Left lung (tissue), 10 donors: ENCODE measurements around the gene PLK5. TPM values are rescaled to one million over a fixed set of nuclear protein-coding genes. Genes with fewer than 3 reads are reported as not detected.

ENCODE experiments used
- ATAC-seq: fragments of 200-7000 bp; cut with Tn5 transposase; one replicate; pipeline ENCODE4 v1.9.1; 2020; ENCODE audit warnings: moderate library complexity
- DNase-seq, 4 donors: peaks; one replicate each; pipeline ENCODE4 v3.0.0-alpha.2; 2013 to 2020
- H3K27ac ChIP-seq, 2 donors: fragments of 200-600 bp; sonication (generic) in 1 of 2; one replicate each; pipeline versions ENCODE4 v1.5.0 to v1.8.0; 2020 to 2021
- H3K27me3 ChIP-seq, 2 donors: fragments of 200-600 bp; sonication (generic) in 1 of 2; one replicate each; pipeline versions ENCODE4 v1.5.0 to v1.8.0; 2020 to 2021
- H3K36me3 ChIP-seq, 2 donors: fragments of 200-600 bp; sonication (generic) in 1 of 2; one replicate each; pipeline versions ENCODE4 v1.5.0 to v1.8.0; 2020 to 2021
- H3K4me1 ChIP-seq, 2 donors: fragments of 200-600 bp; one replicate each; pipeline ENCODE4 v1.8.0; 2021
- H3K4me3 ChIP-seq, 2 donors: fragments of 200-600 bp; sonication (generic) in 1 of 2; one replicate each; pipeline versions ENCODE4 v1.5.0 to v1.8.0; 2020 to 2021; ENCODE audit warnings: mild to moderate bottlenecking in 1 of 2
- H3K9me3 ChIP-seq, 2 donors: fragments of 200-600 bp; sonication (generic) in 1 of 2; one replicate each; pipeline versions ENCODE4 v1.5.0 to v1.8.0; 2020 to 2021
- intact Hi-C, 2 donors: fragments of 100-400 bp; cut with DNase I; formaldehyde crosslinking; loops; one replicate each; pipeline versions ENCODE4 v1.11.2 to v1.14.2; 2022
- polyA plus RNA-seq, 6 donors: library from polyadenylated mRNA; unstranded; fragments of 120-200 nt; gene quantifications; one replicate each; pipeline ENCODE4 v1.2.1, GENCODE V29; 2013; ENCODE audit not compliant: insufficient read length in 6 of 6
- total RNA-seq, 2 donors: library from RNA; stranded (reverse); fragmentation: NEBNext Ultra II Directional; extraction: Animal tissue kit (Norgen Biotek cat#: 25700); gene quantifications; one replicate each; pipeline ENCODE4 v1.2.1, GENCODE V29; 2021
- TF ChIP-seq, protein P1 (sequence below), 2 donors: fragments of 200-600 bp; sonication (generic) in 1 of 2; IDR thresholded peaks; one replicate each; pipeline versions ENCODE4 v1.5.0 to v1.8.0; 2021; ENCODE audit warnings: antibody characterized with exemption in 2 of 2
- donor health status: DM: no; HTN: yes; CAD: no.
- donor health status: DM: no; HTN: no; CAD: no.

PLK5 gene
- total and polyA plus RNA-seq, 8 donors, result 0.09 to 0.32 (median 0.18) TPM; not detected in 2

DNA sequence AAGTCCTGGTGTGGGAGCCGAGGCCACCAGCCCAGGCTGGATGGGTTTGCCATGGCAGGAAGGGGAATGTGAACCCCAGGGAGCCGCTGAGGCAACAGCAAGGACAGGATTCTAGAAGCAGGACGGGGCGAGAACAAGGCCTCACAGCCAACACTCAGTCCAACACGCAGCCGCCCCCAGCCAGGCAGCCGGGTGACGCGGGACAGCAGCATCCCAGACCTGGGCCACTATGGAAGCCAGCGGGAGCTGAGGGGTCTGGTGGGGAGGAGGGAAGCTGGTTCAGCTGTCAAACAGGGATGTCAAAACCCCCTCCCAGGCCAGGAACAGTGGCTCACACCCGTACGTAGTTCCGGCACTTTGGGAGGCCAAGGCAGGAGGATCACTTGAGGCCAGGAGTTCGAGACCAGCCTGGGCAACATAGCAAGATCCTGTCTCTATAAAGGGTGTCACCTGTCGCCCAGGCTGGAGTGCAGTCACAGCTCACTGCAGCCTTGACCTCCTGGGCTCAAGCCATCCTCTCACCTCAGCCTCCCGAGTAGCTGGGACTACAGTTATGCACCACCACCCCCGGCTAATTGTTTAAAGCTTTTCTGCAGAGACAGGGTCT lies 37.5 kb downstream of the PLK5 start:
- DNase-seq (no peak), ATAC-seq (no peak)
- TF ChIP-seq, protein P1, sequence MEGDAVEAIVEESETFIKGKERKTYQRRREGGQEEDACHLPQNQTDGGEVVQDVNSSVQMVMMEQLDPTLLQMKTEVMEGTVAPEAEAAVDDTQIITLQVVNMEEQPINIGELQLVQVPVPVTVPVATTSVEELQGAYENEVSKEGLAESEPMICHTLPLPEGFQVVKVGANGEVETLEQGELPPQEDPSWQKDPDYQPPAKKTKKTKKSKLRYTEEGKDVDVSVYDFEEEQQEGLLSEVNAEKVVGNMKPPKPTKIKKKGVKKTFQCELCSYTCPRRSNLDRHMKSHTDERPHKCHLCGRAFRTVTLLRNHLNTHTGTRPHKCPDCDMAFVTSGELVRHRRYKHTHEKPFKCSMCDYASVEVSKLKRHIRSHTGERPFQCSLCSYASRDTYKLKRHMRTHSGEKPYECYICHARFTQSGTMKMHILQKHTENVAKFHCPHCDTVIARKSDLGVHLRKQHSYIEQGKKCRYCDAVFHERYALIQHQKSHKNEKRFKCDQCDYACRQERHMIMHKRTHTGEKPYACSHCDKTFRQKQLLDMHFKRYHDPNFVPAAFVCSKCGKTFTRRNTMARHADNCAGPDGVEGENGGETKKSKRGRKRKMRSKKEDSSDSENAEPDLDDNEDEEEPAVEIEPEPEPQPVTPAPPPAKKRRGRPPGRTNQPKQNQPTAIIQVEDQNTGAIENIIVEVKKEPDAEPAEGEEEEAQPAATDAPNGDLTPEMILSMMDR (IDR thresholded peaks at IDR 0.05), result no peak
- Histone ChIP-seq H3K4me3 (no peak overlapping the region), H3K27me3 (peaks cover 0 to 7% of the 10 kb centered on the region in 2 donors), H3K4me1 (peaks cover 3 to 7% of the 10 kb centered on the region in 2 donors), H3K36me3 (peaks cover 0 to 5% of the 10 kb centered on the region in 2 donors), H3K27ac (no peak overlapping the region), H3K9me3 (no peaks in the 10 kb centered on the region)
- intact Hi-C loops, result no loop called here

DNA sequence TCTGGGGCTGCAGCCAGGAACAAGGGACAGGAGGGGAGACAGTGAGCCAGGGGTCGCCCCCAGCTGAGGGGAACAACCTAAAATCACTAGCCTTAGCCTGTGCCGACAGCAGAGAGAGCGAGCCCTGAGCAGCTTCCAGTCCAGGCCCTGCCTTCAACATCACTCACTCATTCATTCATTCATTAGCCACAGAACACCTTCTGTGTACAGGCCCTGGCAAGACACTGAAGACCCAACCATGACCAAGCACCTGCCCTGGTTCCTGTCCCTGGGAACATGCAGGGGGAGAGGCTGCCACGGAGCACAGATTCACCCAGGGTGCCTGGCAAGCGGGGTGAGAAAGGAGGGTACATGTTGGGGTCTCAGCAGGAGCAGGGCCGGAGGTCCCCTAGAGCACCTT lies 39.4 kb downstream of the PLK5 start:
- H3K9me3 ChIP-seq, result no peaks in the 10 kb centered on the region
- no peak overlapping the region for H3K27ac ChIP-seq
- H3K4me3 ChIP-seq, result no peak overlapping the region
- no peaks in the 10 kb centered on the region for H3K36me3 ChIP-seq
- no peak for ATAC-seq
- H3K4me1 ChIP-seq, result peaks cover 3 to 19% of the 10 kb centered on the region in 2 donors
- peaks cover 0 to 19% of the 10 kb centered on the region in 2 donors for H3K27me3 ChIP-seq
- DNase-seq, result no peak
- TF ChIP-seq, protein P1 (IDR thresholded peaks at IDR 0.05), result no peak
- intact Hi-C loops, result no loop called here

DNA sequence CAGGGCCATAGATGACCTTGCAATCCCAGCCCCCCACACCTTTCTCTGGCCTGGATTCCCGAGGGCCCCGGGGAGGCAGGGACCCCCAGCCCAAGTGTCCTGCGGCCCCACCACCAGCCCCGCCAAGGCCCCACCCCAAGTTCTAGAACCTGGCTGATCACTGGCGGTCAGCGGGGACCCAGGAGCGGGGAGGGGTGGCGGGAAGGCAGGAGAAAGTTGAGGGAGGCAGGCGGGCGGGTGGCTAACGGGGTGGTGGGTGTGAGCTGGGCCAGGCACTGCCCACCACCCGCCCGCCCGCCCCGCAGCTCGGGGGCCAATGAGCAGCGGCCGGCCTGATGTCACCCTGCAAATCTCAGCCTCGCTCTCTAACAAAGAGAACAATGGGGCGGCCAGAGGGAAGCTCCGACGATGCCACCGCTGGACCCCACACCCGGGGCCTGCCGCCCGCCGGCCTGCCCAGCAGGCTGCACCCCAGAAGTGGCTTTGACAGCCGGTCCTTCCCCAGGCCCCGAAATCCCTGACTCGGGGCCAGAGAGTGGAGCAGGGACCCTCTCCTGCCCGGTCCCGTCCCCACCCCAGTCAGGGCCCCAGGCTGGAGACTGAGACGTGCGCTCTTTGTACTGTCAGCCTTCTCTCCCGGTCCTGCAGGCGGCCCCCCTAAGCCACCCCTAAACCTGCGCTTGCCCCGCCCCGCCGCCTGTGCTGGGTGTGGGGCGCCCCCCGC lies 42.7 kb downstream of the PLK5 start:
- no peaks in the 10 kb centered on the region for H3K9me3 ChIP-seq
- H3K27ac ChIP-seq, result peak overlapping the region; percentile 74 to 87
- intact Hi-C loops, result no loop called here
- peak overlapping the region; percentile 58 to 64 for H3K4me3 ChIP-seq
- peaks cover 7 to 23% of the 10 kb centered on the region in 2 donors for H3K4me1 ChIP-seq
- peaks cover 0 to 33% of the 10 kb centered on the region in 2 donors for H3K27me3 ChIP-seq
- H3K36me3 ChIP-seq, result no peaks in the 10 kb centered on the region
- TF ChIP-seq, protein P1 (IDR thresholded peaks at IDR 0.05), result no peak
- DNase-seq (peak; percentile 76 to 93 (median 86)), ATAC-seq (peak; percentile 91)

DNA sequence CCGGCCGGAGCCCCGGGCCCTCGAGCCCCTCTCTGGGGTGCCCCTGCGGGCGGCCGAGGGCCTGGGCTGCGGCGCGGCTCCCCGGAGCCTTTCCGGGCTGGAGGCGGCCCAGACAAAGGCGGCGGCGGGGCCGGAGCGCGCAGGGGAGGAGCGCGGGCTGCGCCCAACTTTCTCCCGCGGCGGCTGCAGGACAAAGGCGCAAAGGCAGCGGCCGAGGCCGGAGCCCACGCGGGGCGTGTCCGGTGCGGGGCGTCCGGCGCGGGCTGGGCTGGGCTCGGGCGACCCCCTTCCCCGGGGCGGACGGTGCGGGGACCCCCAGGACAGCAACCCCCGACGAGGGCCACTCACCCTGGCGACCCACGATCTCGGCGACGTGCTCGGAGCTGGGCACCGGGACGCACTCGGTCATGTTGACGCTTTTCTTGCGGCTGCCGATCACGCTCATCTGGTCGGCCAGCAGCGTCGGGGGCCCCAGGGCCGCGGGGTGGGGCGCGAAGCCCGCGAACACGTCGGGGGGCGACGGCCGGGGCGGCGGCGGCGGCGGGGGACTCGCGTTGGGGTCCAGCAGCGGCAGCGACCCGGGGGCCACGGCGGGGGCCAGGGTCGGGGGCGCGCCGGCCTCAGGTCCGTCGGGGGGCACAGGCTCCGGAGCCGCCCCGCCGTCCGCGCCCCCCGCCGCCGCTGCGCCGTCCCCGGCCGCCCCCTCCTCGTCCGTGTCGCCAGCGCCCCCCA lies 43.4 kb downstream of the PLK5 start:
- TF ChIP-seq, protein P1 (IDR thresholded peaks at IDR 0.05), result no peak
- ATAC-seq (no peak), DNase-seq (no peak)
- H3K27ac ChIP-seq, result peak overlapping the region; percentile 74 to 87
- peaks cover 7 to 23% of the 10 kb centered on the region in 2 donors for H3K4me1 ChIP-seq
- intact Hi-C loops, result no loop called here
- peak overlapping the region; percentile 58 to 64 for H3K4me3 ChIP-seq
- peaks cover 0 to 33% of the 10 kb centered on the region in 2 donors for H3K27me3 ChIP-seq
- H3K9me3 ChIP-seq, result no peaks in the 10 kb centered on the region
- no peaks in the 10 kb centered on the region for H3K36me3 ChIP-seq

DNA sequence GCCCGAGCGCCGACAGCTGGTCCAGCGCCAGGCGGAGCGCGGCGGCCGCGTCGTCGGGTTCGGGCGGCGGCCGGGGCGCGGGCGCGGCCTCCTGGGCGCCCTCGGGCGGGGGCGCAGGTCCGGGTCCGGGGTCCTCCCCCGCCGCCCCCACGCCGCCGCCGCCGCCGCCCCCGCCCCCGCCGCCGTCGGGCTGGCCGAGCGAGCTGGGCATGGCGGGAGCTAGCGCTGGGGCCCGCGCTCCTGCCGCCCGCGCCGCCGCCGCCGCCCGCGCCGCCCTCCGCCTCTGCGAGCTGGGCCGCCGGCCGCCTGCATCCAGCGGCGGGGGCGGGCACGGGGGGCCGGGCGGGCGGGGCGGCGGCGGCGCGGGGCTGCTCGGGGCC lies 44.0 kb downstream of the PLK5 start:
- H3K9me3 ChIP-seq, result no peaks in the 10 kb centered on the region
- no peak for DNase-seq
- peaks cover 0 to 33% of the 10 kb centered on the region in 2 donors for H3K27me3 ChIP-seq
- no peaks in the 10 kb centered on the region for H3K36me3 ChIP-seq
- no peak overlapping the region for H3K27ac ChIP-seq
- TF ChIP-seq, protein P1 (IDR thresholded peaks at IDR 0.05), result no peak
- H3K4me3 ChIP-seq, result no peak overlapping the region
- intact Hi-C loops, result no loop called here
- no peak for ATAC-seq
- H3K4me1 ChIP-seq, result peaks cover 7 to 23% of the 10 kb centered on the region in 2 donors
